Measurements from ENCODE around the gene GRIN1.

The GRIN1 gene

DNA sequence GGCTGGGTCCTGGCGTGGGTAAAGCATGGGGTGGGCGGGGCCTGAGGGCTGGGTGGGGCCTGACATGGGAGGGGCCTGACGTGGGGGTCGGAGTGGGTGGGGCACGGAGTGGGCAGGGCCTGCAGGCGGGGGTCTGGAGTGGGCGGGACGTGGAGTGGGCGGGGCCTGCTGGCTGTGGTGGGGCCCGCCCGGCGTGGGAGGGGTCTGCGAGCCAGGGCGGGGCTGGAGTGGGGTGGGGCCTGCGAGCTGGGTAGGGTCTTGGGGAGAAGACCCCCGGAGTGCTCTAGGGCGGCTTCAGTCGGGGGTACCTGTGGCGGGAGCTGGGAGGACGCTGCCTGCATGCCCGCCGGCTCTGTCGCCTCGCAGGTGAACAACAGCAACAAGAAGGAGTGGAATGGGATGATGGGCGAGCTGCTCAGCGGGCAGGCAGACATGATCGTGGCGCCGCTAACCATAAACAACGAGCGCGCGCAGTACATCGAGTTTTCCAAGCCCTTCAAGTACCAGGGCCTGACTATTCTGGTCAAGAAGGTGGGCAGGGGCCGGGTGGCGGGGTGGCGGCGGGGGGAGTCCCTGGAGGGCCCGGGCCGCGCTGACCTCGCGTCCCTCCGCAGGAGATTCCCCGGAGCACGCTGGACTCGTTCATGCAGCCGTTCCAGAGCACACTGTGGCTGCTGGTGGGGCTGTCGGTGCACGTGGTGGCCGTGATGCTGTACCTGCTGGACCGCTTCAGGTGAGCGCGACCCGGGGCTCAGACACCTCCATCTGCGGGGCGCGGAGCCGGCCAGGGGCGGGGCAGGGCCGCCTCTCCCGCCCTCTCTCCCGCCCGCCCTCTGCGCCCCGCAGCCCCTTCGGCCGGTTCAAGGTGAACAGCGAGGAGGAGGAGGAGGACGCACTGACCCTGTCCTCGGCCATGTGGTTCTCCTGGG is 22.9 kb downstream of the GRIN1 start:
- DNase-seq (ENCODE audit: low read depth, low spot score): no peak
- H3K27ac ChIP-seq: no peak overlapping the region

DNA sequence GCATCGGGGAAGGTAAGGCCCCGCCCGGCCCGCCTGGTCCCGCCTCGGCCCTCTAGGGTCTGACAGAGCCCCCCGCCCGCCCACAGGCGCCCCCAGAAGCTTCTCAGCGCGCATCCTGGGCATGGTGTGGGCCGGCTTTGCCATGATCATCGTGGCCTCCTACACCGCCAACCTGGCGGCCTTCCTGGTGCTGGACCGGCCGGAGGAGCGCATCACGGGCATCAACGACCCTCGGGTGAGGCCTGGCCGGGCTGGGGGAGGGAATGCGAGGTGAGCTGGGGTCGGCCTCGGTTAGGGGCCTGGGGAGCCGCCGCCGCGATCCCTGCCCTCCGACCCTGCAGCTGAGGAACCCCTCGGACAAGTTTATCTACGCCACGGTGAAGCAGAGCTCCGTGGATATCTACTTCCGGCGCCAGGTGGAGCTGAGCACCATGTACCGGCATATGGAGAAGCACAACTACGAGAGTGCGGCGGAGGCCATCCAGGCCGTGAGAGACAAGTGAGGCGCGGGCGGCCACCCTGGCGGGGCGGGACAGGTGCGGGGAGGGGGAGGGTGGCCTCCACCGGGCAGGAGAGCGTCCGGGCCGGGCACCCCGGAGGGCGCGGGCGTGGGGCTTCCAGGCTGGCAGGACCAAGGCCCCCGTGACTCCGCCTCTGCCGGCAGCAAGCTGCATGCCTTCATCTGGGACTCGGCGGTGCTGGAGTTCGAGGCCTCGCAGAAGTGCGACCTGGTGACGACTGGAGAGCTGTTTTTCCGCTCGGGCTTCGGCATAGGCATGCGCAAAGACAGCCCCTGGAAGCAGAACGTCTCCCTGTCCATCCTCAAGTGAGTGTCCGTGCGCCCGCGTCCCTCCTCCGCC is 23.8 kb downstream of the GRIN1 start:
- no peak for DNase-seq (ENCODE audit: low read depth, low spot score)
- H3K27ac ChIP-seq: no peak overlapping the region

DNA sequence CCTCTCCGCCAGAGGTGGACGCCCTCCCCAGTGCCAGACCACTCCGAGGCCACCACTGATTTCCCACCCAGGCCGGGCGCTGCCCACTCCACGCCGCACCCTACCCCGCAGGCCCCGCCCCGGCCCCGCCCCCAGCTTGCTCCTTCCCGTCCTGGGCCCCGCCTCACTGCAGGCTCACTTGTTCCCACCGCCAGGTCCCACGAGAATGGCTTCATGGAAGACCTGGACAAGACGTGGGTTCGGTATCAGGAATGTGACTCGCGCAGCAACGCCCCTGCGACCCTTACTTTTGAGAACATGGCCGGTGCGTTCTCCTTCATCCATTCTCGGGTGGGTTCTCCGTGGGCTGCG is 24.4 kb downstream of the GRIN1 start:
- H3K27ac ChIP-seq: no peak overlapping the region
- DNase-seq (ENCODE audit: low read depth, low spot score): no peak

DNA sequence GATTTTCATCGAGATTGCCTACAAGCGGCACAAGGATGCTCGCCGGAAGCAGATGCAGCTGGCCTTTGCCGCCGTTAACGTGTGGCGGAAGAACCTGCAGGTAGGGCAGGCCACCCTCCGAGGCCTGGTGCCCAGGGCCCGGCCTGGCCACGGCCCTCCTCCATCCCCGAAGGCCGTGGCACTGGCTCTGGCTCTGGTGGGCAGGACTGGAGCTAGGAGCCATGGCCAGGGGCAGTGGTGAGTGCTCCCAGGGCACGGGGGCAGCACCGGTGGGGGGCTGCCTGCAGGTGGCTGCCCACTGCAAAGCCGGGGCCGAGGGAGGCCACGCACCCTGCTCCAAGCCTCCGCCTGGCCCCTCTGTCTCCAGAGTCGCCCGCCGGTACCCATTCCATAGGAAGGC is 24.9 kb downstream of the GRIN1 start:
- DNase-seq (ENCODE audit: low read depth, low spot score): no peak

DNA sequence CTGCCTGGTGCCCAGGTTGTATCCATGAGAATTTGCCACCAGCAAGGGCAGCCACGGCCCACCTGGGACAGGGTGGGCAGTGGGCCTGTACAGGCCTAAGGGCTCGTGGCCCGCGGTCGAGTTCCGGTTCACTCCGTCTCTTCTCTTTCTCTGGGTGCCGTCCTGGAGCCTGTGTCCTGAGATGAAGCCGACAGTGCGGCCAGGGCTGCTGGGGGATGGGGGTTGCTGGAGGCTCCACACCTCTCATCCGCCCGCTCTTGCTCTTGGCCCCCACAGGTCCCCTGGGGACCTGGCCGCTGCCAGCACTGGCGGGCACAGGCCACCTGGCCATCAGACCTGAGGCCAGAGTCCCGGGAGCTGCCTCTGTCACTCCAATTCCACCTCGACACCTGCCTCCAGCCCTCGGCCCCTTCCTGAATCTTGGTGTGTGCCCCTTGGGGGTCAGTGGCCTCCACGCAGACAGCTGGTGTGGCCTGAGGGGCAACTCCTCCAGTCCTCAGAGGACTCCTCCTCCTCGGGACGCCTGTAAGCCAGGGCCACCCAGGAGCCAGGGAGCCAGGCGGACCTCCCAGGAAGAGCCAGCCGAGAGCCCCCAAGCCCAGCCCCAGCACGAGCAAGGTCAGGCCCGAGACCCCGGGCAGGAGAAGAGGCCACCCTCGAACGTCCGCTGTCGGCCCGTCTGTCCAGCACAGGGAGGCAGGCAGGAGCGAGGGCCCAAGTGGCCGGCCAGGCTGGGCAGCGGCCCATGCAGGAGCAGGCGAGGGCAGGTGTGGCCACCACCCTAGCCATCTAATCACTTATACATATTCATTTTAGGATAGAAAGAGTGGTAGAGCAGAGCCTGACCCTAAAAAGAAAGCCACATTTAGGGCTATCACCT is 25.7 kb downstream of the GRIN1 start:
- DNase-seq (ENCODE audit: low read depth, low spot score): no peak
- no peak overlapping the region for H3K27ac ChIP-seq

More for the DNA sequence above, 24.9 kb downstream of the GRIN1 start:
- no peak overlapping the region for H3K27ac ChIP-seq

DNA sequence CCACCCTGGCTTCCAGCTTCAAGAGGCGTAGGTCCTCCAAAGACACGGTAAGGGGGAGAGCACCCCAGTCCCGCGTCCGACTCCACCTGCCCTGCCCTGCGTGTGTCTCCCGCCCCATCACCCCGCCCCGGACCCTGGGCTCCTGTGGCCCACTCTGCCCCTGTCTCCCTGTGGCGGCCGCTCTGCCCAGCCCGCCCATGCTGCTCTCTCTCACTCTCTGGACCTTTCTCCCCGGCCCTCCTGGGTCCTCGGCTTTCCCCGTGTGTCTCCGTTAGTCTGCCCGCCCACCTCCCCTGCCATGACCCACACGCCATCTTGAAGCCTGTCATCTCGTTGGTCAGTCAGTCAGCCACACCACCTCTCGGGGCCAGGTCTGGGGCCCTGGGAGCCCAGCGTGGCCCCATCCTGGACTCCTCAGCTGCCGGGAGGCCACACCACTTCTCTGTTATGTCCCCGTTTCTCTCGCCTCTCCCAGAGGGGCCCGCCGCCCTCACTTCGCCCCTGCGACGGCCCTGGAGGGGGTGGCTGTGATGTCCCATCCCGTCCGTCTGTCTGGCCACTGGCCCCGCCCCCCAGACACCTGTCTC is 26.4 kb downstream of the GRIN1 start:
- DNase-seq (ENCODE audit: low read depth, low spot score): no peak
- H3K27ac ChIP-seq: no peak overlapping the region

DNA sequence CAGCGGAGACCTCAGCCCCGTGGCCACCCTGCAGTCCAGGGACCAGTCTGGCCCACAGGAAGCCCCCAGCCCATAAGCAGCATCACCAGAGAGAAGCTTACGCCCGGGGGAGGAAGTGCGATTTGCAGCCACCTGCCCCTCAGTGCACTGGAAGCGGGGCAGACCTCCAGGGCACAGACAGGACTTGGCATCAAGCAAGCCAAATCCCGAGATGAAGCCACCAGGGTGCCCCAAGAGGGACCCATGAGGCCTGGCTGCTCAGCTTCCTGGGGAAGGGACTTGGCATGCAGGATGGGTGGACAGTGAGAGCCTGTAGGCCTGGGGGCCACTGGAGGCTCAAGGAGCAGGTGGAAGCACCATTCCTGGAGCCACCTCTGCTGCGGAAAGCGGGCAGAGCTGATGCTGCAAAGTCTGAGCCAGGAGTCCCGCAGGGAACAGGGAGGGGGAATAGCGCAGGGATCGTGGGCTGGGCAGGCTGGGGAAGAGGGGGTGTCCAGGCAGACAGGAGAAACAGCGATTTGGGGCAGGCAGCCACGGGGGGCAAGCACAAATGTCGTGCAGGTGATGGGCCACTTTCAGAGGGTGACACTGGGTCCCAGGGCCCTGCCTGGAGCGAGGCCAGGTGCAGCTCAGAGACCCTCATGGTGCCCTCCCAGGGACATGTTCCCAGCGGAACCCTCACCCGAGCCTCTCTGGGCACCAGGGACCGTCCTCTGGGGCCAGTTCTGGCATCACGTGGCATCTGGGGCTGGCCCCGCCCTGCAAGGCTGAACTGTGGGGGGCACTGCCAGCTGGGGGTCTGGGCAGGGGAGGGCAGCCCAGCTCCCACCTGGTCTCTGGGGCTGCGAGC is 27.7 kb downstream of the GRIN1 start:
- H3K27ac ChIP-seq: no peak overlapping the region
- DNase-seq (ENCODE audit: low read depth, low spot score): no peak

DNA sequence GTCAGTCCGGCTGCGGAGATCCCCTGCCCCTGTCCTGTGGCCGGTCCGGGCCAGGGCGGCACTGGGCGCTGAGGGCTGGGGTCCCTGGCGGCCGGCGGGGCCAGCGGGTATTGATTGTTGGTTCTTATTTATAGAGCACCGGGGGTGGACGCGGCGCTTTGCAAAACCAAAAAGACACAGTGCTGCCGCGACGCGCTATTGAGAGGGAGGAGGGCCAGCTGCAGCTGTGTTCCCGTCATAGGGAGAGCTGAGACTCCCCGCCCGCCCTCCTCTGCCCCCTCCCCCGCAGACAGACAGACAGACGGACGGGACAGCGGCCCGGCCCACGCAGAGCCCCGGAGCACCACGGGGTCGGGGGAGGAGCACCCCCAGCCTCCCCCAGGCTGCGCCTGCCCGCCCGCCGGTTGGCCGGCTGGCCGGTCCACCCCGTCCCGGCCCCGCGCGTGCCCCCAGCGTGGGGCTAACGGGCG is 28.4 kb downstream of the GRIN1 start:
- no peak for DNase-seq (ENCODE audit: low read depth, low spot score)
- H3K27ac ChIP-seq: no peak overlapping the region

DNA sequence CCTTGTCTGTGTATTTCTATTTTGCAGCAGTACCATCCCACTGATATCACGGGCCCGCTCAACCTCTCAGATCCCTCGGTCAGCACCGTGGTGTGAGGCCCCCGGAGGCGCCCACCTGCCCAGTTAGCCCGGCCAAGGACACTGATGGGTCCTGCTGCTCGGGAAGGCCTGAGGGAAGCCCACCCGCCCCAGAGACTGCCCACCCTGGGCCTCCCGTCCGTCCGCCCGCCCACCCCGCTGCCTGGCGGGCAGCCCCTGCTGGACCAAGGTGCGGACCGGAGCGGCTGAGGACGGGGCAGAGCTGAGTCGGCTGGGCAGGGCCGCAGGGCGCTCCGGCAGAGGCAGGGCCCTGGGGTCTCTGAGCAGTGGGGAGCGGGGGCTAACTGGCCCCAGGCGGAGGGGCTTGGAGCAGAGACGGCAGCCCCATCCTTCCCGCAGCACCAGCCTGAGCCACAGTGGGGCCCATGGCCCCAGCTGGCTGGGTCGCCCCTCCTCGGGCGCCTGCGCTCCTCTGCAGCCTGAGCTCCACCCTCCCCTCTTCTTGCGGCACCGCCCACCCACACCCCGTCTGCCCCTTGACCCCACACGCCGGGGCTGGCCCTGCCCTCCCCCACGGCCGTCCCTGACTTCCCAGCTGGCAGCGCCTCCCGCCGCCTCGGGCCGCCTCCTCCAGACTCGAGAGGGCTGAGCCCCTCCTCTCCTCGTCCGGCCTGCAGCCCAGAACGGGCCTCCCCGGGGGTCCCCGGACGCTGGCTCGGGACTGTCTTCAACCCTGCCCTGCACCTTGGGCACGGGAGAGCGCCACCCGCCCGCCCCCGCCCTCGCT is 29.0 kb downstream of the GRIN1 start:
- no peak overlapping the region for H3K27ac ChIP-seq
- no peak for DNase-seq (ENCODE audit: low read depth, low spot score)

DNA sequence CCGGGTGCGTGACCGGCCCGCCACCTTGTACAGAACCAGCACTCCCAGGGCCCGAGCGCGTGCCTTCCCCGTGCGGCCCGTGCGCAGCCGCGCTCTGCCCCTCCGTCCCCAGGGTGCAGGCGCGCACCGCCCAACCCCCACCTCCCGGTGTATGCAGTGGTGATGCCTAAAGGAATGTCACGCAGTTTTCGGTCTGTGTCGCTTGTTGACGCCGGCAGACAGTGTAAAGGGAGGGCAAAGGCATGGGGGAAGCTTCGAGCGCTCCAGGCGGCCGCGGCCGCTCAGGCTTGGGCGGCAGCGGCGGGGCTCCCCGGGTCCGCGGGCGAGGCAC is 29.6 kb downstream of the GRIN1 start:
- H3K27ac ChIP-seq: no peak overlapping the region
- no peak for DNase-seq (ENCODE audit: low read depth, low spot score)

DNA sequence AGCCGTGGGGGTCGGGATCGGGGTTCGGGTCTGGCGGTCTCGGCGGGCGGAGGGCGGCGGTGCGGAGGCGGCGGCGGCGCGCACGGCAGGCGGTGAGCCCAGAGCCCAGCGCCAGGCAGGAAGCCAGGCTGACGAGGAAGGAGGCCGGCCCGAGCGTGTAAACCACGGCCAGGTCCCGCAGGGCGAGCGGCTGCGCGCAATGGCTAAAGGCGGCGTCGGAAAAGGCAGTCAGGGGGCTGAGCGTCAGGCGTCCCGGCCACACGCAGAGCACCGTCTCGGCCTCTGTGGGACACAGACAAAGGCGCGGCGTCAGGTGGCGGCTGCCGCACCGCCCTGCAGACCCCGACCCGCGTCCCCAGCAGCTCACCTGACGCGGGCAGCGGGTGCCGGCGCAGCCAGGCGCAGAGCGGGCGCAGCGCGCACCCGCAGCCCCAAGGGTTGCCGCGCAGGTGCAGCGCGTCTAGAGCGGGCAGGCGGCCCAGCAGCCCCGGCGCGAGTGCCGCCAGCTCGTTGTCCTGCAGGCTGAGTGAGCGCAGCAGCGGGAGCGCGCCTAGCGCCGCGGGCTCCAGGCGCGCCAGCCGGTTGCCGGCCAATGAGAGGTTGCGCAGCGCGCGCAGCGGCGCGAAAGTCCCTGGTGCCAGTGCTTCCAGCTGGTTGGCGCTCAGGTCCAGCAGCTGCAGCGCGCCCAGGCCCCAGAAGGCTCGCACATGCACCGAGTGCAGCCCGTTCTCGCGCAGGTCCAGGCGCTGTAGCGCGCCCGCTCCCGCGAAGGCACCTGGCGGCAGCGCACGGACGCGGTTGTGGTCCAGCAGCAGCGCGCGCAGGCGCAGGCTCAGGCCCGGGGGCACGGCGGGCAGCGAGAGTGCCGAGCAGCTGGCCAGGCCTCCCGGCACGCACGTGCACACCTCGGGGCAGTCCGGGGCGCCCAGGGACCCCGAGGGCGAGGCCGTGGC is 30.2 kb downstream of the GRIN1 start:
- no peak for DNase-seq (ENCODE audit: low read depth, low spot score)

DNA sequence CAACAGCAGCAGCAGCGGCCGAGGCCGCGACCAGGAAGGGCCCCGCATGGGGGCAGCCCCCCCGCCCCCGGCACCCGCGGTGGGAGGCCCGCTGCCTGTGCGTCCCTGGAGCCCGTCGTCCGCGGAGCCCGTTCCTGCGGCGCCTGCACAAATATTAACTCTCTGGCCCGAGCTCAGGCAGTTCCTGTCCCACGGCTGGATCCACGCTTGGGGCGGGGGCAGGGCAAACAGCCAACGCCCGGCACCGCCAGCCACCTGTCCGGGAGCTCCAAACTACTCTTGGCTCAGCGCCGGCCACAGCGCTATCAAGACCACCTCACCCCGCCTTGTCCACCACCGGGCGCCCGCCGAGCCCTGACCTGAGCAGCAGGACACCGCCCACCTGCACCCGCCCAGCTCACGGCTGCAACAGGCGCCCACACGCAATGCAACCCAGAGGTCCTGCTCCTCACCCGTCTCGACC is 31.0 kb downstream of the GRIN1 start, which contains the start of gene LRRC26:
Gene LRRC26 (minus strand): TSS at position 156 of the 463 bp plus-strand sequence. CDS start 108 bp downstream, at position 48.
- no peak within 1 kb of the TSS for H3K27ac ChIP-seq
- DNase-seq (ENCODE audit: low read depth, low spot score): no peak

More for the DNA sequence above, 30.2 kb downstream of the GRIN1 start:
- H3K27ac ChIP-seq: no peak overlapping the region

DNA sequence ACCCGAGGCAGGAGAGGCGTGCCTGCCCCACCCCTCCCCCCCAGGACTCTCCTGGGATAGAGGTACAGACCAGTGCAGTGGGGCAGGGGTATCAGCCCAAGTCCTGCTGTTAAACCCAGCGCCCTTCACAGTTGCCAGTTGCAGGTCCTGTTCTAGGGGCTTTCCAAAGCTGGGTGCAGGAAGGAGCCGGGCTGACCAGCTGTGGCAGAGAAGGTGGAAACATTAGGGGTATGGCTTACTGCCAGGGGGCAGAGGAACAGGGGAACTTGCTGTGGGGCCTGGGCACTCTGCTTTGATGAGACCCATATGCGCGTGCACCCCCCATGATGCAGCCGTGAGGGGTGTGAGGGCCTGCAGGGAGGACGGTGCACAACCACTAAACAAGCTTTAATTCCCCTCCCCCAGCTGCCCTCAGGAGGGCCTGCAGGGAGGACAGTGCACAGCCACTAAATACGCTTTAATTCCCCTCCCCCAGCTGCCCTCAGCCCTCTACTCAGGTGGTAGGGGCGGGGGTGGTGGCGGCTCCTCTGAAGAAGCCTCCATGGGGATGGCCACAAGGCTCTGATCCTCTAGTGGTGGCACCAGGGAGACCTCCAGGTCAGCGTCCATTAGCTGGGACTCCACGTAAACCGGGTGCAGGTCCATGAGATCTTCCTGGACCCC is 31.7 kb downstream of the GRIN1 start:
- no peak for DNase-seq (ENCODE audit: low read depth, low spot score)
- H3K27ac ChIP-seq: no peak overlapping the region

DNA sequence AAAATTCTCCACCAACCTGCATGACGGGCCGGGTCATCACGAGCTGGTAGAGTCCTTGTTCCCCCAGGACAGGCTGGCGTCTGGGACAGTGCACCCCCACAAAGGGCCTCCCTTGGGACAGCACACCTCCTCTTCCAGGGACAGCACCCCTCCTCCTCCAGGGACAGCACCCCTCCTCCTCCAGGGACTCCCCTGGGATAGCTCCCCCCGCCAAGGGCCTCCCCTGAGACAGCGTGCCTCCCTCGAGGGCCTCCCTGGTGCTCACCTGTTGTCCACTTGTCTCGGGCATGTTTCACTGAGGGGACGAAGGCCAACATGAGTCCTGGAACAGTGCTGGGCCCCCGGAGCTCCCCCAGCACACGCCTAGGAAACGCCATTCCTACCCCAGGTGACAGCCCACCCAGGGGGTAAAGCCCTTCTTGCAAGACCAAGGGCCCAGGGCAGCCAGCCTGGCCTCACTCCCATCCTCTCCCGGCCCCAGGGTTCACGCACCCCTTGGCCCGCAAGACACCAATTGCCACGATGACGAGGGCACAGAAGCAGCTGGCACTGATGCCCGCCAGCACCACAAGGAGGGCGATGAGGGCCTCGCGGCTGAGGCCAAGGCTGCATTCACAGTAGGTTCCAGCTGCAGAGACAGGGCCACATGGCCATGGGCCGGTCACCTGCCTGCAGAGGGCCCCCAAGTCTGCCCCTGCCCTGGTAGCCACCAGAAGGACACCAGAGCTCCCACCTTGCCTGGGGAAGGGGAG is 32.4 kb downstream of the GRIN1 start:
- DNase-seq (ENCODE audit: low read depth, low spot score): no peak
- no peak overlapping the region for H3K27ac ChIP-seq

DNA sequence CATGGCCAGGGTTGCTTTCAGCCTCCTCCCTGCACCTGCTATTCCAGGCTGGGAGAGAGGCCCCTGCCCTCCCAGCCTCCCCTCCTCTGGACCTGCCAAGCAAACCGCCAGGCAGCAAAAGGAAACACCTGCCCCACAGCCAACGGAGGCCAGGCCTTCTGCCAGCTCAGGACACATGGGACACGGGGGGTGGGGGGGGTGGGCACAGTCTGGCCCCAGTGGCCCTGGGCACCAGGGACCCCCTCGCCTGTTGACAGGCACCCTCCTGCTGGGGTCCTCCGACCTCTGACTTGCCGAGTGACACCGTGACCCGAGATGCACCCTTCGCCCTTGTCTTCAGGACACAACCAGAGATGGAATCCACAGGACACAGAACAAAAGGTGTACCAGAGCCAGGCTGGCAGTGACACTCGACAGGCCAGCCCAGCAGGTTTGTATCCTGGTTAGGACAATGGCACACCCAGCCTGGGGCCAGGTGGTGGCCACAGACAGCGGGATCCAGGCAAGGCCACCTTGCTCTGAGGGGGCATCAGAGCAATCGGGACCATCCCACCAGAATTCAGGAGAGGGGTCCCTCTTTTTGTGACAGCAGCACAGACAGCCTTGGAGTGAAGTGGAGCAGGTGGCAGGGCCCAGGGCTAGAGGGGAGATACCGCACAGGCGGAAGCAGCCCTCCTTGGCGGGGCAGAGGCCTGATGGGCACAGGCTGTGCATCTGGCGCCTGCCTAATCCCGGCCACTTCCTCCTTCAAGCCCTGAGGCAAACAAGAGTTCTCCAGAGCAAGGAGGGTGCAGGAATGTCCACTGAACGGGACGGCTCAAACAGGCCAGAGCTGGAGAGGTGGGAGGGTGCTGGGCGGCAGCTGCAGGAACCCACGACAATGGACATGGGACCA is 34.2 kb downstream of the GRIN1 start:
- H3K27ac ChIP-seq: peak overlapping the region; percentile 12
- no peak for DNase-seq (ENCODE audit: low read depth, low spot score)

All from epithelial cell of prostate (primary cell).